HG03139 (cell line): ENCODE results near the gene ALKAL2.
A peak's percentile ranks its signal among the peaks of the same experiment; 100 is the strongest.

Experiments used
- ATAC-seq: cut with Tn5 transposase; IDR thresholded peaks from one replicate; pipeline ENCODE4 v1.9.1; 2021; ENCODE audit not compliant: unreplicated experiment

The ALKAL2 gene

GRCh38 chr2:290090-290722 is 2.3 kb upstream of the ALKAL2 start:
- no peak for ATAC-seq

- ATAC-seq = no peak
Measured at GRCh38 chr2:289362-290089, 1.6 kb upstream of the ALKAL2 start.

- no peak for ATAC-seq
Measured at GRCh38 chr2:288758-289361, 969 bp upstream of the ALKAL2 start.

DNA sequence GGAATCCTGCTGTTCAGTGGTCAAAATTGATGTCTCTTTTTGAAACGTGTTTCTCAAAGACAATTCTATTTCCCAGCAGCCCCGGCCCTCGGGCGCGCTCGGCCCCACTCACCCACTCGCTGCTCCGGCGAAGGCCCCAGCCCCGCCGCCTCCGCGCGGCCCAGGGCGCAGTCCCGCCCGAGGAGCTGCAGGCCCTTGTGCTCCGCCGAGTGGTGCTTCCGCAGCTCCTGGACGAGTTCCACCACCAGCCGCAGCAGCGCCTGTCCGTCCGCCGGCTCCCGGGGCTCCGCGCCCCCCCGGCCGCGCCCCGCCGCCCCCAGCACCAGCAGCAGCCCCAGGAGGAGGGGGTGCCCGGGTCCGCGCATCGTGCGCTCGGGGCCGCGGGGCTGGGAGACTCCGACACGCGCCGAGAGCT is 413 bp downstream of the ALKAL2 start:
- ATAC-seq = no peak

DNA sequence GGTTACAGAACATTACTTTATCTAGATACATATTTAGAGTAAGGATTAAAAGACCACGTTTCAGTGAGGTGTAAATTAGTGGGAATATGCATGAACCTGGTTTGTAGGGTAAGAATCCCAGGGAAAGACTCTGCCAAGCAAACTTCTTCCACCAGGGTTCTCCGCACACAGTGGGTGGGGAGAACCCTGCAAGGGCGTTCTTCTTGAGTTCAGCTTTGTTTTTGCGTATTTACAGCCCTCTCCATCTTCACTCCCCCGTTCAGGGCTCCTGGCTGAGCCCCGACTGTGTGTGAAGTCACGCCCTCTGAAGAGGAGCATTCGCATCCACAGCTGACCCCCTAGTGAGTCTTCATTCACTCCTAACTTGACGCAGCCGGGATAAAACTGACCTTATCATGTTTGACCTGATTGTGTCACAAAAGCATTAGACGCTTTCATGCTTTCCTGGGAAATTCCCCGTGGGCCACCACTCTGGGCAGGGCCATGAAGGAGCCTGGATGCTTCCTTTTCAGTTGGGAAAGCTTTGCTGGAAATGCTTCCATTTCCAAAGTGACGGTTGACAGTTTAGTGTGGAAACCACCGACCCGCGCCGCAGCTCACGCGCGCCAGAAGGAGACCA is 1.0 kb downstream of the ALKAL2 start:
- ATAC-seq = no peak

GRCh38 chr2:286035-286434 is 1.9 kb downstream of the ALKAL2 start:
- ATAC-seq = no peak

- no peak for ATAC-seq
Measured at GRCh38 chr2:285531-285930, 2.4 kb downstream of the ALKAL2 start.

DNA sequence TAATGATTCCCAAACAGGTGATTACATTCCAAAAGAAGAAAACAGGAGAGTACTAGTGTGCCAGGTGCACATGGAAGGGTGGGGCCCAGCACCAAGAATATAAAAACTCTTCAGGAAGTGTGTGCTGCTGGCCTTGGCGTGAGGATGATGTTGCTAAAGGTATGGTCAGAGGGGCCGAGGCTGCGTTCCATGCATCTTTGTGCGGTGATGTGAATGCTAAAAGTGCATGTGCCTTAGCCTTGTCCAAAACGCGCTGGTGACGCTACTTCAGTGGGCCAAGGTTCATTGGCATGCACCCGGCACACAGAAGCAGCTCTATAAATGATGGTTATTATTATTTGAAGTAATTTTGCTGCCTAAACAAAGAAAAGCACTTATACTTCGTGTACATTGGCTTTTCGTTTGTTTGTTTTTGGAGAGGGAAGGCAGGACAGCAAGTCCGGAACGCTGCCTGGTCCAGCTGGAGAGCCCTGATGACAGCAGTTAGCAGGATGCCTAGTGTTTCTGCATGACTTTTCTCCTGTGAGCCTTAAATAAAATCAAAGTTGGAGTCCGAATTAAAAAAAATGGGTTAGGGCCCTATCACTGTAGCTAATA is 2.9 kb downstream of the ALKAL2 start:
- no peak for ATAC-seq

- no peak for ATAC-seq
Measured at GRCh38 chr2:283996-284794, 3.7 kb downstream of the ALKAL2 start.

- no peak for ATAC-seq
Measured at GRCh38 chr2:282371-283263, 5.3 kb downstream of the ALKAL2 start.

GRCh38 chr2:281381-281780 is 6.5 kb downstream of the ALKAL2 start:
- ATAC-seq = no peak

- ATAC-seq = no peak
Measured at GRCh38 chr2:280650-281110, 7.2 kb downstream of the ALKAL2 start.

GRCh38 chr2:279956-280649 is 7.8 kb downstream of the ALKAL2 start:
- no peak for ATAC-seq

DNA sequence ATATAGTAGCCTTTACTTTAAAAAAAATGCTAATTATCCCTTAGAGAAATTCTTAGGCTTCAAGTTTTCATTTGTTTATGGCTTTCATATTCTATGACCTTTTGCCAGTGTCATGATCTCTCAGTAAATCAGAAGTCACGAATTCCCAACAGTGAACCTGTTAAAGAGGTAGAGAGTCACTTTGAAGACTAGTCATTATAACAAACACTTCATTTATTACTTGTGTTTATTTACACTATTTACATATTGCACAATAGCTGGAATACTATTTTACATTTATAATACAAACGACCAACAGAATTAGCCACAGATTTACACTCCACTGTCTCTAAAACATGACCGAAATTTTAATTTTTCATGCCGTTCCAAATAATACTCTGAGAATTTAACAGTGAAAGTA is 8.5 kb downstream of the ALKAL2 start:
- ATAC-seq = no peak

GRCh38 chr2:278927-279320 is 9.0 kb downstream of the ALKAL2 start:
- no peak for ATAC-seq

DNA sequence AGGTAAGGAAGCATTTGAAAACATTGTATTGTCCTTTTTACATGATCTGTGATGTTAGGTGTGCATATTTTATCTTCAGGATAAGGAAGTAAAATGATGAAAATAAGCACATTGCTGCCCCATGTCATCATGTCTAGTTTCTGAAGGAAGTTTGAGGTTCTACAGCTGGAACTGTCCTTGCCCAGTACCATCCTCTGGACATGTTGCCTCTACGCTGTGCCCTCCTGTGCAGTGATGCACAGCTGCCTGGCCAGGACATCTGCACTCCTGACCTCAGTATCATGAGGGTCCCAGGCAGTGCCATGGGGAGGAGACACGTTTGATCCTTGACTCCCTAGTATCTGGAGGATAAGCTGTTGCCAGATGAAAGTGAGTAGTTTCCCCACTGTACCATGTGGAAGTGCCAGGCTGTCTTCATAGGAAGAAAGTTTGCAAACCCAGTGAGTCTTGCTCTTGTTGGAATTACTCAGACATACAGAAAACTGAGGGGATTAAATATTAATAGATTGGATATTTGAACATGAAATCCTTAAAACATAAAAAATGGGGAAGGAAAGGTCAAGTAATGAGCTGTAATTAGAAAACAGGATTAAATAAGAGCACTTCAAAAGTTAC is 9.5 kb downstream of the ALKAL2 start:
- ATAC-seq = no peak

GRCh38 chr2:275466-275865 is 12.4 kb downstream of the ALKAL2 start:
- peak; percentile 85 for ATAC-seq

GRCh38 chr2:274503-274902 is 13.4 kb downstream of the ALKAL2 start:
- ATAC-seq = no peak

DNA sequence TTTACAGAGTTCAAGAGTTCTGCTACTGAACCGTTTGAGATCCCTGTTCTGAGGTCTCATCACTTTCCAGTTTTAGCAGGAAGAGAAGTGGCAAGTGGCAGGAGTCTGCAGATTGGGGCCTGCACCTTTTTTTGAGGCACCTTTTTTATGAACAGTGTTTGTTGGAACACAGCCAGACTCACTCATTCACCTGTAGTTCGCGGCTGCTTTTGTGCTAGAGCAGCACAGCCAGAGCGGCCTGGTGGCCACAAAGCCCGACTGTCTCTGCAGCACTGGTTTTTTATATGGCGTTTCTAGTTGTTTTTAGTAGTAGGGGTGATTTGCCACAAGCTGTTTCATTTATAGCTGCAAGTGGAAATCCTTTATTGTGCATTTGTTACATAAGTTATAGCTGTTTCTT is 14.6 kb downstream of the ALKAL2 start:
- ATAC-seq = no peak
